Measurements from ENCODE around the gene MAP3K10.

MAP3K10 gene

GRCh38 chr19:40174092-40174491 lies 17.1 kb upstream of the MAP3K10 start:
- no peak for DNase-seq (ENCODE audit: low read depth)

GRCh38 chr19:40175820-40176219 lies 15.4 kb upstream of the MAP3K10 start:
- DNase-seq (ENCODE audit: low read depth) = no peak

GRCh38 chr19:40177286-40178070 lies 13.7 kb upstream of the MAP3K10 start:
- no peak for DNase-seq (ENCODE audit: low read depth)

GRCh38 chr19:40178756-40179155 lies 12.5 kb upstream of the MAP3K10 start:
- no peak for DNase-seq (ENCODE audit: low read depth)

- no peak for DNase-seq (ENCODE audit: low read depth)
These were observed 7.0 kb upstream of the MAP3K10 start for GRCh38 chr19:40184273-40184672.

GRCh38 chr19:40191836-40192646 lies 815 bp downstream of the MAP3K10 start:
- DNase-seq (ENCODE audit: low read depth) = no peak

- DNase-seq (ENCODE audit: low read depth) = no peak
These were observed 1.7 kb downstream of the MAP3K10 start for GRCh38 chr19:40192758-40193586.

GRCh38 chr19:40193587-40193849 lies 2.3 kb downstream of the MAP3K10 start:
- no peak for DNase-seq (ENCODE audit: low read depth)

GRCh38 chr19:40198272-40198990 lies 7.2 kb downstream of the MAP3K10 start:
- no peak for DNase-seq (ENCODE audit: low read depth)

- DNase-seq (ENCODE audit: low read depth) = no peak
These were observed 9.3 kb downstream of the MAP3K10 start for GRCh38 chr19:40200341-40201099.

GRCh38 chr19:40204381-40204780 lies 13.2 kb downstream of the MAP3K10 start:
- no peak for DNase-seq (ENCODE audit: low read depth)

GRCh38 chr19:40205760-40206159 lies 14.5 kb downstream of the MAP3K10 start:
- DNase-seq (ENCODE audit: low read depth) = no peak

- DNase-seq (ENCODE audit: low read depth) = no peak
These were observed 17.4 kb downstream of the MAP3K10 start for GRCh38 chr19:40208602-40209001.

GRCh38 chr19:40210889-40211288 lies 19.7 kb downstream of the MAP3K10 start:
- DNase-seq (ENCODE audit: low read depth) = no peak

- no peak for DNase-seq (ENCODE audit: low read depth)
These were observed 22.1 kb downstream of the MAP3K10 start for GRCh38 chr19:40213251-40213829.

GRCh38 chr19:40213882-40214570 lies 22.8 kb downstream of the MAP3K10 start:
- DNase-seq (ENCODE audit: low read depth) = no peak

- DNase-seq (ENCODE audit: low read depth) = no peak
These were observed 23.7 kb downstream of the MAP3K10 start for GRCh38 chr19:40214936-40215335.

- DNase-seq (ENCODE audit: low read depth) = no peak
These were observed 25.0 kb downstream of the MAP3K10 start for GRCh38 chr19:40216013-40216776.

- DNase-seq (ENCODE audit: low read depth) = no peak
These were observed 25.5 kb downstream of the MAP3K10 start for GRCh38 chr19:40216777-40217026.
